Neutrophil (primary cell): Measurements from ENCODE around the gene ST3GAL3.

ENCODE experiments used
- H3K27ac ChIP-seq: fragments of 200-600 bp; sonication (generic); 2 replicates; pipeline ENCODE4 v1.5.1; 2016; ENCODE audit warnings: mild to moderate bottlenecking, moderate library complexity
- H3K27me3 ChIP-seq: fragments of 200-600 bp; sonication (generic); 2 replicates; pipeline ENCODE4 v1.6.0; 2016; ENCODE audit warnings: mild to moderate bottlenecking
- H3K36me3 ChIP-seq: fragments of 200-600 bp; sonication (generic); 2 replicates; pipeline ENCODE4 v1.5.1; 2017
- H3K4me1 ChIP-seq, 2 experiments: fragments of 200-600 bp in 1 of 2; sonication (generic) in 1 of 2; 1 replicate in 1 of 2; 2 replicates in 1 of 2; pipeline versions ENCODE4 v1.5.1 to v1.6.1; 2013 to 2016; ENCODE audit warnings: low read depth in 1 of 2, low read length in 1 of 2, mild to moderate bottlenecking in 1 of 2, moderate library complexity in 1 of 2; ENCODE audit not compliant: control insufficient read depth in 1 of 2, insufficient read depth in 1 of 2
- H3K4me3 ChIP-seq, 2 experiments: fragments of 200-600 bp in 1 of 2; sonication (generic) in 1 of 2; 1 replicate in 1 of 2; 2 replicates in 1 of 2; pipeline ENCODE4 v1.5.1; 2013 to 2016; ENCODE audit warnings: low read depth in 1 of 2, low read length in 1 of 2, mild to moderate bottlenecking in 1 of 2, moderate library complexity in 1 of 2
- H3K9me3 ChIP-seq: fragments of 200-600 bp; sonication (generic); 2 replicates; pipeline ENCODE4 v1.5.1; 2016
- TF ChIP-seq, protein P1 (sequence below): fragments of 200-600 bp; sonication (generic); IDR thresholded peaks from 2 replicates; pipeline ENCODE4 v1.5.1; 2016; ENCODE audit warnings: antibody characterized with exemption

ST3GAL3 gene

GRCh38 chr1:43875331-43875730 is 168.0 kb downstream of the ST3GAL3 start:
- Histone ChIP-seq H3K27ac (no peak overlapping the region), H3K4me1 (no peaks in the 10 kb centered on the region), H3K36me3 (no peaks in the 10 kb centered on the region), H3K9me3 (no peaks in the 10 kb centered on the region), H3K27me3 (no peaks in the 10 kb centered on the region), H3K4me3 (no peak overlapping the region)
- TF ChIP-seq, protein P1, sequence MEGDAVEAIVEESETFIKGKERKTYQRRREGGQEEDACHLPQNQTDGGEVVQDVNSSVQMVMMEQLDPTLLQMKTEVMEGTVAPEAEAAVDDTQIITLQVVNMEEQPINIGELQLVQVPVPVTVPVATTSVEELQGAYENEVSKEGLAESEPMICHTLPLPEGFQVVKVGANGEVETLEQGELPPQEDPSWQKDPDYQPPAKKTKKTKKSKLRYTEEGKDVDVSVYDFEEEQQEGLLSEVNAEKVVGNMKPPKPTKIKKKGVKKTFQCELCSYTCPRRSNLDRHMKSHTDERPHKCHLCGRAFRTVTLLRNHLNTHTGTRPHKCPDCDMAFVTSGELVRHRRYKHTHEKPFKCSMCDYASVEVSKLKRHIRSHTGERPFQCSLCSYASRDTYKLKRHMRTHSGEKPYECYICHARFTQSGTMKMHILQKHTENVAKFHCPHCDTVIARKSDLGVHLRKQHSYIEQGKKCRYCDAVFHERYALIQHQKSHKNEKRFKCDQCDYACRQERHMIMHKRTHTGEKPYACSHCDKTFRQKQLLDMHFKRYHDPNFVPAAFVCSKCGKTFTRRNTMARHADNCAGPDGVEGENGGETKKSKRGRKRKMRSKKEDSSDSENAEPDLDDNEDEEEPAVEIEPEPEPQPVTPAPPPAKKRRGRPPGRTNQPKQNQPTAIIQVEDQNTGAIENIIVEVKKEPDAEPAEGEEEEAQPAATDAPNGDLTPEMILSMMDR = no peak

GRCh38 chr1:43877101-43877500 is 169.8 kb downstream of the ST3GAL3 start:
- TF ChIP-seq, protein P1 = no peak

DNA sequence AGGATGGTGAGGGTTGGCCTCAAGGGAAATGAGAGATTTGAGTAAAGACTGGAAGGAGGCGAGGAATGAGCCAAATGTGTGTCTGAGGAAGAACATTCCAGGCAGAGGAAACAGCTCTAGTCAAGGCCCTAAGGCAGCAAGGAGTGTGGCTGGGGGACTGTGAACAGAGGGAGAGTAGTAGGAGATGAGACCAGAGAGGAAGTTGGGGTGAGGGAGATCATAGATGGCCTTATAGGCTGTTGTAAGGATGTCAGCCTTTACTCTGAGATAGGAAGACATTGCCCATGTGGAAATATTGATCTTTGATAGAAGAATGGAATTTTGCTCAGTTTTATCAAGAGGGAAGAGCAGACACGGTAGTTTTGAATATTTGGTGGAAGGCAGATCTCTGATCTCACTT is 171.1 kb downstream of the ST3GAL3 start:
- no peaks in the 10 kb centered on the region for H3K36me3 ChIP-seq
- no peak overlapping the region for H3K4me3 ChIP-seq
- TF ChIP-seq, protein P1 = no peak
- no peak overlapping the region for H3K27ac ChIP-seq
- H3K27me3 ChIP-seq = no peaks in the 10 kb centered on the region
- no peaks in the 10 kb centered on the region for H3K4me1 ChIP-seq
- no peaks in the 10 kb centered on the region for H3K9me3 ChIP-seq

More at GRCh38 chr1:43877101-43877500, 169.8 kb downstream of the ST3GAL3 start:
- Histone ChIP-seq H3K27ac (no peak overlapping the region), H3K9me3 (no peaks in the 10 kb centered on the region), H3K27me3 (no peaks in the 10 kb centered on the region), H3K36me3 (no peaks in the 10 kb centered on the region), H3K4me1 (no peaks in the 10 kb centered on the region), H3K4me3 (no peak overlapping the region)

DNA sequence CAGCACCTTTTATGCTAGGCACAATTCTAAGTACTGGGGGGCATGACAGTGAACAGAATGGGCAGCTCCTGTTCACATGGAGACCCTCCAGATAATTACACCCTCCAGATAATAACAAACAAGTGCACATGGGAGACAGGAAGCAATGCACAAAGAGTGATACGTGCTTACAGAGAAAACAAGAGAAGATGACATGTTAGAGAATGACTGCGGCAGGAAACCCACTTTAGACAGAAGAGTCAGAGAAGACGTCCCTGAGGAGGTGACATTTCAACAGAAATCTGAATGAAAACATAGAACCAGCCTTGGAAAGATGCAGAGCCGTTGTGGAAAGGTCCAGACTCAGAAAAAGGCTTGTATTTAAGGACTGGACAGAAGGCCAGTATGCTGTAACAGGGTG is 171.5 kb downstream of the ST3GAL3 start:
- Histone ChIP-seq H3K27ac (no peak overlapping the region), H3K27me3 (no peaks in the 10 kb centered on the region), H3K36me3 (no peaks in the 10 kb centered on the region), H3K9me3 (no peaks in the 10 kb centered on the region), H3K4me1 (no peaks in the 10 kb centered on the region), H3K4me3 (no peak overlapping the region)
- TF ChIP-seq, protein P1 = no peak

GRCh38 chr1:43879414-43879813 is 172.1 kb downstream of the ST3GAL3 start:
- TF ChIP-seq, protein P1 = no peak
- Histone ChIP-seq H3K4me3 (no peak overlapping the region), H3K36me3 (no peaks in the 10 kb centered on the region), H3K27ac (no peak overlapping the region), H3K4me1 (no peaks in the 10 kb centered on the region), H3K9me3 (no peaks in the 10 kb centered on the region), H3K27me3 (no peaks in the 10 kb centered on the region)

- no peak overlapping the region for H3K27ac ChIP-seq
These were observed 172.7 kb downstream of the ST3GAL3 start for GRCh38 chr1:43879996-43880395.

More at GRCh38 chr1:43879996-43880395, 172.7 kb downstream of the ST3GAL3 start:
- Histone ChIP-seq H3K4me1 (no peaks in the 10 kb centered on the region), H3K36me3 (no peaks in the 10 kb centered on the region), H3K4me3 (no peak overlapping the region), H3K9me3 (no peaks in the 10 kb centered on the region), H3K27me3 (no peaks in the 10 kb centered on the region)
- TF ChIP-seq, protein P1 = no peak
